SK-N-MC (cell line): ENCODE results near the gene LNP1.

ENCODE experiments used
- EZH2 ChIP-seq: fragments of 200-600 bp; sonication (generic); IDR thresholded peaks from one replicate; pipeline ENCODE4 v1.6.1; 2017; ENCODE audit warnings: antibody characterized with exemption
- FOXP2 ChIP-seq: optimal IDR thresholded peaks from 2 replicates; pipeline ENCODE3; 2011; ENCODE audit warnings: mild to moderate bottlenecking, moderate library complexity; ENCODE audit not compliant: insufficient read depth; ENCODE audit errors: extremely low read length, control extremely low read depth
- POLR2AphosphoS5 ChIP-seq: IDR thresholded peaks from 2 replicates; pipeline ENCODE4 v1.6.1; 2012; ENCODE audit warnings: mild to moderate bottlenecking, low read depth, low read length, borderline replicate concordance

DNA sequence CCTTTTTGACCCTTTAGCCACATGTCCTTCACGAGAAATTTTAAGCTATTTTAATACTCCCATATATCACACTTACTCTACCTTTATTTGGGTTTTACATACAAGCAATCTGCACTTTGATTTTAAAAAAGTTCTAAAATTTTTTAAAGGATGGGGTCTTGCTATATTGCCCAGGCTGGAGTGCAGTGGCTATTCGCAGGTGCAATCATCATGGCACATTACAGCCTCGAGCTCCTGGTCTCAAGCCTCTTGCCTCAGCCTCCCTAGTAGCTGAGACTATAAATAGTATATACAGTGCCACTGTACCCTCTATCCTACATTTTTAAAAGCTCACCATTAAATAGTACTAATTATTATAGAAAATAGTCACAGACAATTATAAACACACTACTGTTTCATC is 36.9 kb upstream of the LNP1 start:
- TF ChIP-seq POLR2AphosphoS5 (no peak), EZH2 (no peak), FOXP2 (no peak)
